ENCODE data around the gene B3GALNT2. TPM values are rescaled to one million over a fixed set of nuclear protein-coding genes. Genes with fewer than 3 reads are reported as not detected.
"Not testable (repeated sequence)": the region's sequence is repeated elsewhere in the genome, so short reads cannot be mapped to it uniquely, and the experiment has no call there.

B3GALNT2 gene
- total RNA-seq, 2 experiments from 2014 or later: 14.0 to 14.2 TPM

DNA sequence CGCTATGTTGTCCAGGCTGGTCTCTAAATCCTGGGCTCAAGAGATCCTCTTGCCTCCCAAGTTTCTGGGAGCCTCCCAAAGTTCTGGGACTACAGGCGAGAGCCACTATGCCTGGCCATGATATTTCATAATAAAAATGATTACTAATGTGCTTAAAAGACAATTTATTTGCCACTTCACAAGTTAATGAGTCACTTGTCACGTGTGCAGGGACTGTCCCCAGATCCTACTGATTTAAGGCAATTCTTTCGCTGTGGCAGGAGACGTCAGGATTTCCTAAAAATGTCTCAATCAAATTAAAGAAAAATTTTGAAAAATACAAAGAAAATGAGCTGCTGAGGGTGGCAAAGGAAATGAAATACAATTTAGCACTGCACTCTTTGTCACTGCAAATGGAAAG is 43.5 kb downstream of the B3GALNT2 start:
- CTCF ChIA-PET: no interaction called here
- no peak overlapping the region for H3K4me3 Mint-ChIP-seq
- peaks cover 10% of the 10 kb centered on the region for H3K36me3 Mint-ChIP-seq (ENCODE audit: low read depth)
- DNase-seq: no peak
- no peaks in the 10 kb centered on the region for H3K27me3 Mint-ChIP-seq
- H3K9me3 Mint-ChIP-seq: no peaks in the 10 kb centered on the region
- peaks cover 12% of the 10 kb centered on the region for H3K4me1 Mint-ChIP-seq
- no peak overlapping the region for H3K27ac Mint-ChIP-seq
- POLR2A ChIA-PET: no interaction called here

DNA sequence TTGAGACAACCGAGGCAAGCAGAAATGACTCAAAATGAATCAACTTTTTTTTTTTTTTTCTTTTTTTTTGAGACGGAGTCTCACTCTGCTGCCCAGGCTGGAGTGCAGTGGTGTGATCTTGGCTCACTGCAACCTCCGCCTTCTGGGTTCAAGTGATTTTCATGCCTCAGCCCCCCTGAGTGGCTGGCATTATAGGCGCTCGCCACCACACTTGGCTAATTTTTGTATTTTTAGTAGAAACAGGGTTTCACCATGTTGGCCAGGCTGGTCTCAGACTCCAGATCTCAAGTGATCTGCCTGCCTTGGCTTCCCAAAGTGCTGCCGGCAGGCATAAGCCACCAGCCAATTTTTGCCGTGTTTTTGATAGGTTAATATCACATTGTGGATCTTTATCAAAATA is 46.4 kb downstream of the B3GALNT2 start:
- not testable (repeated sequence) for H3K27me3 Mint-ChIP-seq

DNA sequence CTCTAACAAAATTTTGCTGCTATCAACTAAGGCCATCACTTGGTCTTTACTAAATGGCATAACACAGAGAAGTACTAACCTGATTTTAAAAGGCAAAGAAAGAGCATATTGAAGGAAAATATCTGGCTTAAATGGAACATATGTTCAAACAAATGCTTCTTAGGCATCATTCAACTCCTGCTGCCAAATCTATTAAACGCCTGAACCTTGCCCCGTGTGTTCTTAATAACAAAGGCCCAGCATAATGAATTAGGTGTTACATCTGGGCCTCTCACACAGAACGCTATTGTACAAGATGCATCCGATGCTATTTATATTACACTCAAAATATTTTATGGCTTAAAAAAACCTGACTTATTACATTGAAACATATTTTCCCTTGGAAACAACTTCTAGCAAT is 48.4 kb downstream of the B3GALNT2 start:
- CTCF ChIA-PET: no interaction called here
- H3K9me3 Mint-ChIP-seq: no peaks in the 10 kb centered on the region
- H3K27ac Mint-ChIP-seq: no peak overlapping the region
- H3K36me3 Mint-ChIP-seq (ENCODE audit: low read depth): peaks cover 5% of the 10 kb centered on the region
- H3K4me1 Mint-ChIP-seq: no peaks in the 10 kb centered on the region
- no peak for DNase-seq
- POLR2A ChIA-PET: interaction anchor here (1.0 kb wide), 1 partner anchor 14 kb away, joined by 3 read pairs; no protein-coding TSS in a partner anchor
- no peak overlapping the region for H3K4me3 Mint-ChIP-seq
- H3K27me3 Mint-ChIP-seq: no peaks in the 10 kb centered on the region

More for the DNA sequence above, 46.4 kb downstream of the B3GALNT2 start:
- CTCF ChIA-PET: interaction anchor here (0.6 kb wide), 1 partner anchor 201 kb away, joined by 3 read pairs; no protein-coding TSS in a partner anchor
- DNase-seq; H3K4me3 Mint-ChIP-seq; H3K9me3 Mint-ChIP-seq; H3K27ac Mint-ChIP-seq; H3K36me3 Mint-ChIP-seq (ENCODE audit: low read depth); POLR2A ChIA-PET; H3K4me1 Mint-ChIP-seq: not testable (repeated sequence)

DNA sequence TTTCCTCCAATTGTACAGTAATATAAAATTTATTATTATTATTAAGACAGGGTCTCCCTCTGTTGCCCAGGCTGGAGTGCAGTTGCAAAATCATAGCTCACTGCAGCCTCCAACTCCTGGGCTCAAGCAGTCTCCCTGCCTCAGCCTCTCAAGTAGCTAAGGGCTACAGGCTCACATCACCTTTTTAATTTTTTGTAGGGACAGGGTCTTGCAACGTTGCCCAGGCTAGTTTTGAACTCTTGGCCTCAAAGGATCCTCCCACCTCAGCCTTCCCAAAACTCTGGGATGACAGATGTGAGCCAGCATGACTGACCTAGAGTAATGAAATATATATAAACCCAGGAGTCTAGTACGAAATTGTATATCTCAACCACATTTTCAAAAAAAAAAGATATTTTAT is 49.2 kb downstream of the B3GALNT2 start:
- Mint-ChIP-seq H3K4me1 (peaks cover 3% of the 10 kb centered on the region), H3K4me3 (no peak overlapping the region), H3K9me3 (no peaks in the 10 kb centered on the region), H3K36me3 (ENCODE audit: low read depth) (peaks cover 11% of the 10 kb centered on the region), H3K27me3 (no peaks in the 10 kb centered on the region), H3K27ac (no peak overlapping the region)
- no peak for DNase-seq
- ChIA-PET CTCF (no interaction called here), POLR2A (interaction anchor here (1.0 kb wide), 1 partner anchor 13 kb away, joined by 3 read pairs; no protein-coding TSS in a partner anchor)

DNA sequence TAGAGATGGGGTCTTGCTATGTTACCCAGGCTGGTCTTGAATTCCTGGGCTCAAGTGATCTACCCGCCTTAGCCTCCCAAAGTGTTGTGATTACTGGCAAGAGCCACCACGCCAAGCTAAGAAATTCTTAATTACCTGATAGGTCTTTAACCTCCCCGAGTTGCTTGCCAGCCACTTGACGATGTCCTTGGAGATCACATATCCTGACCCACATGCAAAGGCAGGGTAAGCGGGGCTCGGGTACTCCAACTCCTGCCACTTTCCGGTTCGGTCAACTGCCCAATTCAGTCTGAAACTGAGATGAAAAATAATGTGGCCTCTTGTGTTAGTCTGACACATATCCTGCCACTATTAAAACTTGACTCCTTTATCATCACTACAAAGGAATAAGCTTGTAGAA is 50.2 kb downstream of the B3GALNT2 start:
- Mint-ChIP-seq H3K27me3 (no peaks in the 10 kb centered on the region), H3K9me3 (no peaks in the 10 kb centered on the region), H3K27ac (no peak overlapping the region), H3K36me3 (ENCODE audit: low read depth) (peaks cover 19% of the 10 kb centered on the region), H3K4me3 (no peak overlapping the region), H3K4me1 (peaks cover 4% of the 10 kb centered on the region)
- ChIA-PET CTCF (no interaction called here), POLR2A (no interaction called here)
- no peak for DNase-seq

DNA sequence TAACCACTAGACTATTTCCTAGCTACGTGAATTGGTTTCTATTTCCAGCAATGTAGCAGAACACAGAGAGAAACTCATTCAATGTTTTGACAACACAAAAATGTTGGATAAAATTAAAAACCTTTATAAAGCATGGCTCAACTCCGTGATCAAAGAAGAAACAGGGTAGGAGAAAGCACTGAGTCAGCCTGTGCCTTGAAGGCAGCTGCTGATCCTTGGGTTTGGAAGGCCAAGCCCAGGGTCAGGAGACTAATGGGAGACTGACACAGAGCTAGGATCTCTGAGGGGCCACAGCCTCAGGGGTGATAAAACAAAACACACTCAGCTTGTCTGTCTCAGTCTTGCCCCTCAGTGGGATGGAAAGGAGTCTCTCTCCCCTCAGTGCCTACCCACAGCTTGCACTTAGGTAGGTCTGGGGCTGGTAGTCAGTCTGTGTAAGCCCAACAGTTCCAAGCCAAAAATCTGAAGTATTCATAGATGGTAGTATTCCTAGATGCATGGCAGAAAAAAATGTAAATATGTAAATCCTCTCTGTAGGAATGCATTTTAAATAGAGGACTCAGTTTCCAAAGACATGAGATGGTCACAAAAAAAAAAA is 53.3 kb downstream of the B3GALNT2 start:
- Mint-ChIP-seq H3K4me1 (peaks cover 4% of the 10 kb centered on the region), H3K27ac (no peak overlapping the region), H3K4me3 (no peak overlapping the region), H3K36me3 (ENCODE audit: low read depth) (peaks cover 29% of the 10 kb centered on the region), H3K9me3 (no peaks in the 10 kb centered on the region), H3K27me3 (no peaks in the 10 kb centered on the region)
- POLR2A ChIA-PET: interaction anchor here (1.1 to 1.3 kb wide), 2 partner anchors 243 to 290 kb away, joined by 3 read pairs; partner anchors contain the start of gene RBM34
- DNase-seq: no peak
- CTCF ChIA-PET: interaction anchor here (1.2 kb wide), 1 partner anchor 521 kb away, joined by 3 read pairs; no protein-coding TSS in a partner anchor

DNA sequence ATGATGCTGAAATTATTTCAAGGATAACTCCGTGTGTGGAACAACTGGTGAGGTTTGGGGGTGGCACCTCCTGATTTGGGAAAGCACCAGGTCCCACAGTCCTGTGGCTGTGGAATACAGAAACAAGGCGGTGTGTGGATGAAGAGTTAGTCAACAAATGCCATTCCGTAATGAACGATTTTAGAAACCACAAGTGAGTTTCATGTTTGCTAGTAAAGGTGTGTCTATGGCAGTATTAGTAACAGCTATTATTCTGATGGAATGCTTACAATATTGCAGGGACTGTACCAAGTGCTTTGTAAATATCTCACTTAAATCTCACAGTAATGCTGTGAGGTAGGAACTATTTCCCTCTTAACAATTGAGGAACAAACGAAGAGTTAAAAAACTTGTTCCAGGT is 53.8 kb downstream of the B3GALNT2 start:
- CTCF ChIA-PET: interaction anchor here (1.2 kb wide), 1 partner anchor 521 kb away, joined by 3 read pairs; no protein-coding TSS in a partner anchor
- H3K36me3 Mint-ChIP-seq (ENCODE audit: low read depth): peaks cover 34% of the 10 kb centered on the region
- peaks cover 4% of the 10 kb centered on the region for H3K4me1 Mint-ChIP-seq
- no peak overlapping the region for H3K4me3 Mint-ChIP-seq
- H3K9me3 Mint-ChIP-seq: no peaks in the 10 kb centered on the region
- no peak overlapping the region for H3K27ac Mint-ChIP-seq
- POLR2A ChIA-PET: interaction anchor here (1.3 kb wide), 1 partner anchor 290 kb away, joined by 3 read pairs; the partner anchor contains the start of gene RBM34
- no peak for DNase-seq
- H3K27me3 Mint-ChIP-seq: no peaks in the 10 kb centered on the region

DNA sequence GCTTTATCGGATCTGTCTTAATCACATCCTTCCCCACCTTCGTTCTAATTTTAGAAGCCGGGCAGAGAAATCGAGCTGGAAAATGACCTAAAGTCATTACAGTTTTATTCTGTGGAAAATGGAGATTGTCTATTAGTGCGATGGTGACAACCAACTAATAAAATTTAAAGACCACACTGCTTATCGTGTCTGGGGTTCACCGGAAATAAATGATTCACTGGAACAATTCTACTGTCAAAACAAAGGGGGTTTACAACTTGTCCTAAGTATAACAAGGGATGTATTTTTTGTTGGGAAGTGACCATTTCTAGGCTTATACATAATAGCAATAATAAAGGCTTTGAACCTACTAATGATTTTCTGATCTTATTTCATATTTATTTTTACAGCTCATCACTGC is 55.6 kb downstream of the B3GALNT2 start:
- H3K4me3 Mint-ChIP-seq: no peak overlapping the region
- peaks cover 41% of the 10 kb centered on the region for H3K36me3 Mint-ChIP-seq (ENCODE audit: low read depth)
- DNase-seq: no peak
- no peak overlapping the region for H3K27ac Mint-ChIP-seq
- ChIA-PET POLR2A (no interaction called here), CTCF (interaction anchor here (1.0 to 1.3 kb wide), 2 partner anchors 33 to 56 kb away, joined by 3 to 5 read pairs; partner anchors contain the start of gene B3GALNT2)
- peaks cover 4% of the 10 kb centered on the region for H3K4me1 Mint-ChIP-seq
- no peaks in the 10 kb centered on the region for H3K9me3 Mint-ChIP-seq
- H3K27me3 Mint-ChIP-seq: no peaks in the 10 kb centered on the region

DNA sequence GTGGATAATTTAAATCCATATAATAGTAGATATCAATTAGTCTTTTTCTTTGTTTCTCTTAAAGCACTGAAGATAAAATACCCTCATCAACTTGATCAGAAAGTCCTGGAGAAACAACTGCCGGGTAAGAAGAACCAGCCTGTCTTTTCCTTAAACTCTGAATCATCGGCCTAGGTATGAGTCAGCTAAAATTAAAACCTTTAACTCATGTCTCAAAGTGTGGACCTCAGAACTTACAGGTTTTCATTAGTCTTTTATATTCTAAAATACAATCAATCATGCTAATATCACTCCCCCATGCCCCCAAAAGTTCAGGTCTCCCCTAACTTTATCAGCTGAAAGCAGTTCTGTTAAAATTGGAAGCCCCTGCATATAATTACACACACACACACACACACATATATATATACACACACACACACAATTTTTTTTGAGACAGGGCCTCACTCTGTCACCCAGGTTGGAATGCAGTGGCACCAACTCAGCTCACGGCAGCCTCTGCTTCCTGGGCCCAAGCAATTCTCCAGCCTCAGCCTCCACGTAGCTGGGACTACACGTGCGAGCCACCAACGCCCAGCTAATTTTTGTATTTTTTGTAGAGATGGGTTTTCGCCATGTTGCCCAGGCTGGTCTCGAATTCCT is 61.3 kb downstream of the B3GALNT2 start:
- Mint-ChIP-seq H3K27me3 (no peaks in the 10 kb centered on the region), H3K9me3 (no peaks in the 10 kb centered on the region), H3K36me3 (ENCODE audit: low read depth) (peaks cover 44% of the 10 kb centered on the region), H3K4me1 (peaks cover 6% of the 10 kb centered on the region), H3K27ac (no peak overlapping the region), H3K4me3 (no peak overlapping the region)
- no peak for DNase-seq
- ChIA-PET CTCF (interaction anchor here (0.6 kb wide), 2 partner anchors 63 to 608 kb away, joined by 3 to 4 read pairs; no protein-coding TSS in a partner anchor), POLR2A (no interaction called here)

DNA sequence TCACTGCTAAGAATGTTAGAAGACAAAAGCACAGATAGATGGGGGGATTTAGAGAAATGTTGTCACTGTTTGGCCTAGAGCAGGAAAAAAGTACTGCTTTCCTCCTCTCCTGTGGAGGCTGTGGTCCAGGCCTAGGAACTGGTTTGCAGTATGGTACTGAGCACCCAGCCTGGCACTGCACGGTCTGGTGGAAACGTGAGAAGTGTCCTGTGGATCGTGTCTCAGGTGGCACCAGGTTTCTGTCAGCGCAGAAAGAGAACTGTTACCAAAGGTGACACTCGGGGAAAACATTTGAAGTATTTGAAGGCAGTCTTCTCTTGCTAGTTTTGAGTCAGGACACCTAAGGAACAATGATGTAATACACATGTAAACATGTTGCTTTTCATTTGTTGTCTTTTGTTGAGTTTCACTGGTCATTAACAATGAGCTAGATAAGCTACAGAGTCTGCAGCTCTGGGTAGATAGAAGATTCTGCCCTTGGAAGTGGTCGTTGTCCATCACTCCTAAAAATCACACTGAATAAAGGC is 63.0 kb downstream of the B3GALNT2 start:
- Mint-ChIP-seq H3K27me3 (no peaks in the 10 kb centered on the region), H3K27ac (no peak overlapping the region), H3K4me1 (peaks cover 6% of the 10 kb centered on the region), H3K9me3 (no peaks in the 10 kb centered on the region), H3K4me3 (no peak overlapping the region), H3K36me3 (ENCODE audit: low read depth) (peaks cover 49% of the 10 kb centered on the region)
- DNase-seq: no peak
- POLR2A ChIA-PET: interaction anchor here (0.9 kb wide), 1 partner anchor 14 kb away, joined by 3 read pairs; no protein-coding TSS in a partner anchor
- CTCF ChIA-PET: interaction anchor here (0.6 to 0.7 kb wide), 2 partner anchors 162 to 911 kb away, joined by 3 to 6 read pairs; no protein-coding TSS in a partner anchor

DNA sequence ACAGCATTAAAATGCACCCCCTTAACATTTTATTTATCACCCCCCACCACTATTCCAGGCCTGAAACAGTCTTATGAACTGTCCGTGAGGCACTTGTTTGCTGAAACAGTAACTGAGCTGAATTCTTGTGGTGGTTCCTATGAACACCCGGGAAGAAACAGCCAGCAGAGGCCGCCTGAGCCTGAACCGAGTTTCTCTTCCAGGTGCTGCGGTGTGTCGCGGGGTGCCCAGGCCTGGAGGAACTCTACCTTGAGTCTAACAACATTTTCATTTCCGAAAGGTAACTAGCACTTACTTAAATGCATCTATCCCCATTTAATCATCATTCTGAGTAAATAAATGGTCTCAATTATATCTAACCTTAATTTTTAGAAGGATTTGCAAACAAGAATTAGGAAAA is 70.3 kb downstream of the B3GALNT2 start:
- H3K27ac Mint-ChIP-seq: no peak overlapping the region
- CTCF ChIA-PET: interaction anchor here (0.6 kb wide), 1 partner anchor 261 kb away, joined by 3 read pairs; no protein-coding TSS in a partner anchor

DNA sequence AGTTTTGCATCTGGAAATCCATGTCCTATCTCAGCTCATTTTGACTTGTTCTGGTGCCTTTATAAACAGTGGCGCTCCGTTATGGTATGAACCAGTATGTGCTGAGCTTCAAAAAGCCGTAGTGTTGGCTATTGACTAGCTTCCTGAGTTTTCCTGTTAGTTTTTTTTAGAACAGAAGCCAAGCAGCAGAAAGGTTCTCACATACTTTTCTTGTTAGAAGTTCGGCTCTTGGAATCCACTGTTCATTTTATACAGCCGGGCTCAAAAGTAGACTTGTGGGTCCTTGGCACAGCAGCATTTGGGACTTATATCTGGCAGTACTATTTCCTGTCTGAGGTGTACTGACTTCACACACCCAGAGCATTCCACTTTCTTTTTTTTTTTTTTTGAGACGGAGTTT is 73.3 kb downstream of the B3GALNT2 start:
- POLR2A ChIA-PET: no interaction called here
- CTCF ChIA-PET: interaction anchor here (0.7 kb wide), 1 partner anchor 194 kb away, joined by 3 read pairs; no protein-coding TSS in a partner anchor
- no peak for DNase-seq
- H3K9me3 Mint-ChIP-seq: no peaks in the 10 kb centered on the region
- no peak overlapping the region for H3K27ac Mint-ChIP-seq
- no peaks in the 10 kb centered on the region for H3K27me3 Mint-ChIP-seq
- H3K36me3 Mint-ChIP-seq (ENCODE audit: low read depth): peaks cover 12% of the 10 kb centered on the region
- no peaks in the 10 kb centered on the region for H3K4me1 Mint-ChIP-seq
- H3K4me3 Mint-ChIP-seq: no peak overlapping the region

More for the DNA sequence above, 70.3 kb downstream of the B3GALNT2 start:
- Mint-ChIP-seq H3K4me3 (no peak overlapping the region), H3K36me3 (ENCODE audit: low read depth) (peaks cover 34% of the 10 kb centered on the region), H3K27me3 (no peaks in the 10 kb centered on the region), H3K4me1 (no peaks in the 10 kb centered on the region), H3K9me3 (no peaks in the 10 kb centered on the region)
- POLR2A ChIA-PET: no interaction called here
- DNase-seq: no peak

DNA sequence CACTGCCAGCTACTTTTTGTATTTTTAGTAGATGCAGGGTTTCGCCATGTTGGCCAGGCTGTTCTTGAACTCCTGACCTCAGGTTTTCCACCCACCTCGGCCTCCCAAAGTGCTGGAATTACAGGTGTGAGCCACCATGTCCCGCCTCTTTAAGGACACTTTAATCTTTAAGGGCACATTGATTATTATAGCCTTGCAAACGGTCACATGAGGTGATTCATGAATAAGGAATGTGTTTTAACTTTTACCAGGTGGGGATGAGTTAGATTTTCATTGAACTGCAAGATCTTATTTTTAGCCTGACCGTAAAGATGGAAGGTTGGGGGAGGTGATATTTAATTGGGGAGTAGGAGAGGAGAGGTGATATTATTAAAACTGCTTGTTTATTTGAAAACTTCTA is 75.1 kb downstream of the B3GALNT2 start:
- no peak overlapping the region for H3K4me3 Mint-ChIP-seq
- no peak overlapping the region for H3K27ac Mint-ChIP-seq
- no peaks in the 10 kb centered on the region for H3K9me3 Mint-ChIP-seq
- no peak for DNase-seq
- peaks cover 4% of the 10 kb centered on the region for H3K36me3 Mint-ChIP-seq (ENCODE audit: low read depth)
- ChIA-PET CTCF (no interaction called here), POLR2A (no interaction called here)
- no peaks in the 10 kb centered on the region for H3K27me3 Mint-ChIP-seq
- no peaks in the 10 kb centered on the region for H3K4me1 Mint-ChIP-seq
